Measurements from ENCODE around the gene GPR35. TPM values are rescaled to one million over a fixed set of nuclear protein-coding genes. Genes with fewer than 3 reads are reported as not detected.

The GPR35 gene
- polyA plus RNA-seq, 3 donors, result 30.6 to 37.8 (median 36.3) TPM

DNA sequence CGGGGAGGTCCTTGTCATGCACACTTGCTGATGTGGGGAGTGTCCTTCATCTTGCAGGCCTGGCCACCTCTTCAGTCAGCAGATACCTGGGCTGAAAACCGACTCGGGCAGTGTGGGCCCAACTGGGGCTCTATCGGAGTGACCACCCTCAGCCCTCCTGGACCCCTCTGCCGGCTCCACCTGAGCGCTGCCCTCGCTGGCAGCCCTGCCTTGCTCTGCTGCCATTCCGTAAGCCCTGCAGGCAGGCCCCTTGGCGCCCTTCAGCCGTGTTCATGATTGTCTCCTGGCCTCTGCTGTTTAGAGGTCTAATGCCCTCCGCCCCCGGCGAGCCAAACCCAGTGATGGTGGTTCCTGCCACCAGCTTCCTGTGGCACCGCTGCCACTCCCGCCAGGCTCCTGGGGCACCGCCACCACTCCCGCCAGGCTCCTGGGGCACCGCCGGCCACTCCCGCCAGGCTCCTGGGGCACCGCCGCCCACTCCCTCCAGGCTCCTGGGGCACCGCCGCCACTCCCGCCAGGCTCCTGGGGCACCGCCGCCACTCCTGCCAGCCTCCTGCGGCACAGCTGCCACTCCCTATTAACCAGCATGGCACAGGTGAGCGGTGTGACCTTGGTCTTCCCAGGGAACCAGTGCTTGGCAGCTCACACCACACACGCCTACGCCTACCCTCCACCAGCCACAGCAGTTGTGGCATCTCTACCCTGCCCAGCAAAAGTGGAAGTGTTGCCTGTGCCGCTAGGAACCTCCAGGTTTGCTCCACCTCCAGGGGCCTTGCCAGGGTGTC, 22.8 kb upstream of the GPR35 start:
- Histone ChIP-seq H3K4me2 (replicated peaks; ENCODE audit: extremely low read depth, low read length, poor library complexity, severe bottlenecking) (no peak overlapping the region), H3K79me2 (ENCODE audit: insufficient read depth, low read length) (no peaks in the 10 kb centered on the region), H3K9me3 (replicated peaks in 1 of 2; ENCODE audit: control insufficient read depth in 1 of 2, insufficient read depth in 1 of 2, low read length in 2 of 2) (no peaks in the 10 kb centered on the region), H2AFZ (ENCODE audit: insufficient read depth, low read depth, low read length, poor library complexity, severe bottlenecking) (no peak overlapping the region), H3K27me3 (ENCODE audit: control insufficient read depth in 2 of 2, insufficient read depth in 2 of 2, low read length in 2 of 2) (no peaks in the 10 kb centered on the region), H3K27ac (ENCODE audit: low read depth in 1 of 2, low read length in 2 of 2) (no peak overlapping the region), H3K9ac (ENCODE audit: insufficient read depth, low read length, poor library complexity, severe bottlenecking) (no peak overlapping the region), H3K4me3 (replicated peaks in 1 of 3; ENCODE audit: low read depth in 2 of 3, low read length in 3 of 3) (no peak overlapping the region), H4K20me1 (ENCODE audit: insufficient read depth, low read length) (no peaks in the 10 kb centered on the region), H3K4me1 (ENCODE audit: control insufficient read depth in 1 of 2, insufficient read depth in 2 of 2, low read length in 2 of 2) (peaks cover 9 to 11% of the 10 kb centered on the region in 2 donors), H3K36me3 (replicated peaks in 1 of 2; ENCODE audit: control insufficient read depth in 1 of 2, insufficient read depth in 2 of 2, low read length in 2 of 2) (peaks cover 26 to 48% of the 10 kb centered on the region in 2 donors)
- intact Hi-C loops (cut with micrococcal nuclease), result loop anchor here in 1 of 2 donors (10.0 kb wide), 1 partner anchor 62 kb away; no protein-coding TSS in a partner anchor
- peaks cover 9% of the 10 kb centered on the region for H3K4me1 Mint-ChIP-seq
- H3K9me3 Mint-ChIP-seq, result no peaks in the 10 kb centered on the region
- H3K36me3 Mint-ChIP-seq, result peaks cover 23 to 40% of the 10 kb centered on the region in 2 donors
- TF ChIP-seq, protein P1, sequence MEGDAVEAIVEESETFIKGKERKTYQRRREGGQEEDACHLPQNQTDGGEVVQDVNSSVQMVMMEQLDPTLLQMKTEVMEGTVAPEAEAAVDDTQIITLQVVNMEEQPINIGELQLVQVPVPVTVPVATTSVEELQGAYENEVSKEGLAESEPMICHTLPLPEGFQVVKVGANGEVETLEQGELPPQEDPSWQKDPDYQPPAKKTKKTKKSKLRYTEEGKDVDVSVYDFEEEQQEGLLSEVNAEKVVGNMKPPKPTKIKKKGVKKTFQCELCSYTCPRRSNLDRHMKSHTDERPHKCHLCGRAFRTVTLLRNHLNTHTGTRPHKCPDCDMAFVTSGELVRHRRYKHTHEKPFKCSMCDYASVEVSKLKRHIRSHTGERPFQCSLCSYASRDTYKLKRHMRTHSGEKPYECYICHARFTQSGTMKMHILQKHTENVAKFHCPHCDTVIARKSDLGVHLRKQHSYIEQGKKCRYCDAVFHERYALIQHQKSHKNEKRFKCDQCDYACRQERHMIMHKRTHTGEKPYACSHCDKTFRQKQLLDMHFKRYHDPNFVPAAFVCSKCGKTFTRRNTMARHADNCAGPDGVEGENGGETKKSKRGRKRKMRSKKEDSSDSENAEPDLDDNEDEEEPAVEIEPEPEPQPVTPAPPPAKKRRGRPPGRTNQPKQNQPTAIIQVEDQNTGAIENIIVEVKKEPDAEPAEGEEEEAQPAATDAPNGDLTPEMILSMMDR (IDR thresholded peaks at IDR 0.05), result no peak
- H3K4me3 Mint-ChIP-seq, result no peak overlapping the region
- 93% methylated on average over 29 of the region's 32 CpGs for WGBS (ENCODE audit: insufficient coverage)
- peaks cover 0 to 8% (median 5%) of the 10 kb centered on the region in 3 donors for H3K27me3 Mint-ChIP-seq (ENCODE audit: low read depth in 3 of 3)
- no peak for DNase-seq
- H3K27ac Mint-ChIP-seq, result peak overlapping the region in 1 of 7 donors; percentile 68

DNA sequence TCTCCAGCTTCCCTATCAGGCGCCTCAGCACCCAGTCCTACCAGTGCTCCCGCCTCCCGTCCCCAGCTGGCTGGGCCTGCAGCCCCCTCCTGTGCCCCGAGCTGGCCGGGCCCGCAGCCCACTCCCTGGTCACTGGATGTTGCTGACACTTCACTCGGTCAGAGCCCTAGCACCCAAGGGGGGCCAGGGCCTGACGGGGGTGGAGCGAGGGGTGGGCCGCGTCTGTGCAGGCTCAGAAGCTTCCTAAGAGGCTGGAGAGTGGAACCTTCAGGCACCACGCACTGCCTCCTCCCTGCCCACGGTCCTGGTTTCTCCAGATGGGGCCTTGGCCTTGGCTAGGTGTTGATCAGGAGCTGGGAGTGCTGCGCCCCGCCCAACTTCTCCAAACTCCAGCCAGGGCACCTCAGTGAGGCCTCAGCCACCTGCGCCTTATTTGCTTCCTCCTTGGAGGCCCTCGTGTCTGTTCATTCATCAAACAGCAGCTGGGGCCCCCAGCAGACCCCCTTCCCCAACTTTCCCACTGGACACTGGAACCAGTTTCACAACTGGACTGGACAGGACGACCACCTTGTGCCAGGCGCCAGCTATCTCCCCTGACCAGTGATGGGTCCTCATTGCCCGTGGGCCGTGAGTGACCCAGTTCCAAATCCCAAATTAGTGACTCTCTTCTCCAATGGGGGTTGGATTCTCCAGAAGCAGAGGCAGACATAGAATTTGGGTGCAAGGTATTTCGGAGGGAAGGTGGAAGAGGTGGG, 22.0 kb upstream of the GPR35 start:
- H3K27me3 Mint-ChIP-seq (ENCODE audit: low read depth in 3 of 3), result peaks cover 0 to 11% (median 5%) of the 10 kb centered on the region in 3 donors

More for the DNA sequence above, 22.0 kb upstream of the GPR35 start:
- no peaks in the 10 kb centered on the region for H4K20me1 ChIP-seq (ENCODE audit: insufficient read depth, low read length)
- no peak overlapping the region for H3K4me2 ChIP-seq (replicated peaks; ENCODE audit: extremely low read depth, low read length, poor library complexity, severe bottlenecking)
- H3K27ac ChIP-seq (ENCODE audit: low read depth in 1 of 2, low read length in 2 of 2), result no peak overlapping the region
- peaks cover 9 to 11% of the 10 kb centered on the region in 2 donors for H3K4me1 ChIP-seq (ENCODE audit: control insufficient read depth in 1 of 2, insufficient read depth in 2 of 2, low read length in 2 of 2)
- Mint-ChIP-seq H3K4me3 (no peak overlapping the region), H3K36me3 (peaks cover 23 to 34% of the 10 kb centered on the region in 2 donors), H3K9me3 (no peaks in the 10 kb centered on the region), H3K27ac (peak overlapping the region in 2 of 7 donors; percentile 18 to 68), H3K4me1 (peaks cover 9% of the 10 kb centered on the region)
- intact Hi-C loops (cut with micrococcal nuclease), result loop anchor here in 1 of 2 donors (10.0 kb wide), 1 partner anchor 62 kb away; no protein-coding TSS in a partner anchor
- H3K9me3 ChIP-seq (replicated peaks in 1 of 2; ENCODE audit: control insufficient read depth in 1 of 2, insufficient read depth in 1 of 2, low read length in 2 of 2), result no peaks in the 10 kb centered on the region
- H2AFZ ChIP-seq (ENCODE audit: insufficient read depth, low read depth, low read length, poor library complexity, severe bottlenecking), result no peak overlapping the region
- 93% methylated on average over 16 of the region's 22 CpGs for WGBS (ENCODE audit: insufficient coverage)
- no peak overlapping the region for H3K4me3 ChIP-seq (replicated peaks in 1 of 3; ENCODE audit: low read depth in 2 of 3, low read length in 3 of 3)
- H3K36me3 ChIP-seq (replicated peaks in 1 of 2; ENCODE audit: control insufficient read depth in 1 of 2, insufficient read depth in 2 of 2, low read length in 2 of 2), result peaks cover 18 to 40% of the 10 kb centered on the region in 2 donors
- no peak for DNase-seq
- TF ChIP-seq, protein P1 (IDR thresholded peaks at IDR 0.05), result no peak
- H3K9ac ChIP-seq (ENCODE audit: insufficient read depth, low read length, poor library complexity, severe bottlenecking), result no peak overlapping the region
- H3K79me2 ChIP-seq (ENCODE audit: insufficient read depth, low read length), result no peaks in the 10 kb centered on the region
- no peaks in the 10 kb centered on the region for H3K27me3 ChIP-seq (ENCODE audit: control insufficient read depth in 2 of 2, insufficient read depth in 2 of 2, low read length in 2 of 2)

Data from CD14-positive monocyte (primary cell).